GM19351 (cell line): ENCODE measurements around the gene GTF2F1.
"Not testable (repeated sequence)": the region's sequence is repeated elsewhere in the genome, so short reads cannot be mapped to it uniquely, and the experiment has no call there.

Experiments used
- ATAC-seq: cut with Tn5 transposase; IDR thresholded peaks from one replicate; pipeline ENCODE4 v1.9.1; 2021; ENCODE audit warnings: mild to moderate bottlenecking, moderate library complexity; ENCODE audit not compliant: unreplicated experiment

GTF2F1 gene

DNA sequence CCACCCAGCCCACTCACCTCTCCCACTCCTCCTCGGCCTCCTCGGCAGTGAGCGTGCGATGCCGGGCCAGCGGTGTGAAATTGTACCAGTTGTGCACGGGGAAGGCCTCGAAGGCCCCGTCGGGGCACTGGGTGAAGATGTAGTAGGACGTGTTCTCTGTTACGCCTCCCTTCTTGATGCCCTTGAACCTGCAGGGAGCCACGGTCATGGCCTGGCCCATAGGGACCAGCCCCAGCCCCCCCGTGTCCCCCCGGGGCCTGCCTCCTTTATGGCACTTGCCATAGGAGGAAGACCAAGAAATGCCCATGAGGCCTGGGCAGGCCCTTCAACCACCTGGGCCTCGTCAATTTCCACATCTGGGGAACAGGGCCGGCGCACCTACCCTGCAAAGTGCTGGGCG lies 5.6 kb downstream of the GTF2F1 start:
- no peak for ATAC-seq

- no peak for ATAC-seq
Observed at GRCh38 chr19:6384381-6384780, 8.6 kb downstream of the GTF2F1 start.

DNA sequence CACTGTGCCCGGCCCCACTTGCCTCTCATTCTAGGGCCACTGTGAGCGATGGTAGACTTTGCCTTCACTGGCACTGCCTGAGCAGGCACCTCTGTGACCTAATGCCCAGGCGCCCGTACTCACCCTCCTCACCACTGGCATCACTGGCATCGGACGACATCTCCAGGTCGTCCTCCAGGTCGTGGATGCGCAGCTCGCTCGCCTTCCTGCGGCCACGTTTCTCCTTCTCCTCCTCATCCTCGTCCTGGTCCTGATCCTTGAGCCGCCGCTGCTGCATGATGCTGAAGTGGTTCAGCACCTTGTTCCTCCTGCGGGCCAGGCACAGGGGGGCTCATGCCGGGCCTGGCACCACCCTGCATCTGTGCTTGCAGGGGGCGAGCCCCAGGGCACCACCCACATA lies 9.8 kb downstream of the GTF2F1 start:
- ATAC-seq: no peak

DNA sequence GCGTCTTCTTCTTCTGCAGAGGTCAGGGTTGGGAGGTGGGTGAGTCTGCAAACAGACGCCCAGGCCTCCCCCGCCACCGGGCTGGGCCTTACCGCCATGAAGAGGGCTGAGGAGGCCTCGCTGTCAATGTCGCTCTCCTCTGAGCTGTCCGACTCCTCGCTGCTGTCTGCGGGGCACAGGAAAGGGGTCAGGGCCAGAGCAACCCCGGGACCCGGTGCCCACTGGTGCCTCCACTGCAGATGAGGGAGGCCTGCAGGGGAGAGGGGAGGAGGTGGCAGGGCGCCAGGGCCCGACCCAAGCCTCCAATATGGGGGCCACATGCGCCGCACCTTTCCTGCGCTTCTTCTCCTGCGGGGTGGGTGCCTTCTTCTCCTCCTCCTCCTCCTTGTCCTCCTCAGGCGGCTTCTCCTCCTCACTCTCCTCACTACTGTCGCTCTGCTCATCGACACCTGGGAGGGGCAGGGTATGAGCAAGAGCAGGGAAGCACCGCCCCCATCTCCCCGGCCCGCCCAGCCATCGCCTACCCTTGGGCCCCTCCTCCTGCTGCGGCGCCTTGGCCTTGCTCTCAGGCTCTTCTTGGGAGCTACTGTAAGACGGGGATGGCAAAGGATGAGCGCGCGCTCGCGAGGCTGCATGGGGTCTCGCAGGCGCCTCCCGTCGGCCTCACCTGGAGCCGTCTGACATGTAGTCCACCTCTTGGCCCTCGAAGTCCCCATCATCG lies 11.8 kb downstream of the GTF2F1 start:
- no peak for ATAC-seq

GRCh38 chr19:6379744-6380143 lies 13.2 kb downstream of the GTF2F1 start:
- ATAC-seq: no peak

DNA sequence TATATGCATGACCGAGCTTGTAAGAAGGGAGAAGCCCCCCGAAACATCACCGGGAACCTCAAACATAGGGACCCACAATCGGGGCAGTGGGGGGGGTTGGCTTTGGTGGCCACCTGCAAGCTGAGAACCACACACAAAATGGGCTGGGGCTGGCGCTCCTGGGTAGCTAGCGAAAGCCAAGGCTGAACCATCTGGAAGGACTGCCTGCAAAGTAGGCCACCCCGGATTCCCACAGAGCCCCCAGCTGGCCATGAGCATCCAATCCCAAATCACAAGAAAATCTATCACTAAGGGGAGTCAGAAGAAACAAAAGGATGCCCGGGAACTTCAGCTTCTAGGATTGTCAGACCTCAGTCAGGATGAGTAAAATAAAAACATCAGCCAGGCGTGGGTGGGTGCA lies 14.5 kb downstream of the GTF2F1 start:
- ATAC-seq: no peak

GRCh38 chr19:6378041-6378440 lies 14.9 kb downstream of the GTF2F1 start:
- ATAC-seq: no peak

DNA sequence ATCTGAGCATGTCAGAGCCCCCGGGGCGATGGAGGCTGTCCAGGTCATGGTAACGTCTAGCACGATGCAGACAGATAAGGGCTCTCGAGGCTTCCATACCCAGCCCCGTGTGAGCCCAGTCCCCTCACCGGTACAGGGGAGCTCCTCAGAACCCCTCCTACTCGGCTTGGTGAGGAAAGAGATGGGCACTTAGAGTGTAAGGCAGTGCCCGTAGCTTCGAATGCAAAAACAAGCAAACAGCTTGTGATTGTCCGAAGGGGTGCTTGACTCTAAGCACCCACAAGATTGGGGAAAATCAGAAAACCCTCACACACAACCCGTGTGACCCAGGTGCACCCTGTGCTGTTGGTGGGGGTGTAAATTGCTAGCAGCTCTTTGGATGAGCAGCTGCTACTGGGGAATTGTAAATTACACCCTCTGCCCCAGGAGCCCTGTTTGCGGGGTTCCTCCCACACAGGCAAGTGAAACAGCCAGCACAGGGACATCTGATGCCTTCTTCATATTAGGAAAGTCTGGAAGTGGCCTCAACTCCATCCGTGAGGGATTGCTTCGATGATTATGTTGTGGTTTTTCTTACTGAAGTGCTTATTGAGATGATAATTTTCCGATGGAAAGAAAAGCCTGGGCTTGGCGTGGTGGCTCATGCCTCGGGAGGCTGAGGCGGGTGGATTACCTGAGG lies 16.3 kb downstream of the GTF2F1 start:
- no peak for ATAC-seq

DNA sequence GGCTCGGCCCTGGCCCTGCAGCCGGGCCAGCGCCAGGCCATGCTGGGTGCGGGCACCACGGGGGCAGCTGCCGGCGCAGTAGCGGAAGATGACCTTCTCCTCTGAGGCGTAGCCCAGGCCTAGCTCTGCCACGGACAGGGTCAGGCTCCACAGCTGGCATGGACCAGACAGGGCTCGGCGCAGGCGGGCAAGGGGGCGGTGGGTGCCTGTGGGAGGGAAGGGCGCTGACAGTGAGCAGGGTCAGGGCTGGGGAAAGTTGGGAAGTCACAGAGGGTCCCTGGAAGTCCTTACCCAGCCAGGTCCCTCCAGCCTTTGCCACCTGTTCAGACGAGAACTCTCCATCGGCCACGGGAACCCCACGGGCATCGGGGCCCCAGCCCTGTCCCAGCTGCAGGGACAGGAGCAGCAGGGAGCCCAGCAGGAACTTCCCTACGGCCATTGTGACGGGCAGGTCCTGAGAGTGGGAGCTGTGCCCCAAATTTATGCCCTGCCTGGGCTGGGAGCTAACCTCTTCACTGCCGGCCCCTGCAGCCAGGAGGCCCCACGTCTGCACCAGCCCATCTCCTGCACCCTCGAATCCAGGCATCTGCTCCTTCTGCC lies 17.5 kb downstream of the GTF2F1 start, which contains the start of gene PSPN:
PSPN (minus strand) TSS at position 523 of the 600 bp plus-strand sequence; CDS start at position 439, 84 bp downstream.
- no peak for ATAC-seq

GRCh38 chr19:6374711-6375410 lies 18.1 kb downstream of the GTF2F1 start:
- ATAC-seq: no peak

DNA sequence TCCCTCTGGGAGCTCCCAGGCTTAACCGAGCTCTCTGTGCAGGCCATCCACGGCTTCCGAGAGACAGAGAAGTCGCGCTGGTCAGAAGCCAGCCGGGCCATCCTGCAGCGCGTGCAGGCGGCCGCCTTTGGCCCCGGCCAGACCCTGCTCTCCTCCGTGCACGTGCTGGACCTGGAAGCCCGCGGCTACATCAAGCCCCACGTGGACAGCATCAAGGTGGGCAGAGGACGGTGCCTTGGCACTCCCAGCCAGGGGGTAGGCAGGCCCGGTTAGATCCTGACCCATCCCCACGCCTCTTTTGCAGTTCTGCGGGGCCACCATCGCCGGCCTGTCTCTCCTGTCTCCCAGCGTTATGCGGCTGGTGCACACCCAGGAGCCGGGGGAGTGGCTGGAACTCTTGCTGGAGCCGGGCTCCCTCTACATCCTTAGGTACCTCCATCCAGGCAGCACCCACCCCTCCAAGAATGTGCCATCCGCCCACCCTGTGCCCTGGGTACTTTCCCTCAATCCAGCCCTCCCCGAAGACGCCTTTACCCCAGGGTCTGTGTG lies 18.7 kb downstream of the GTF2F1 start:
- ATAC-seq: no peak

GRCh38 chr19:6373813-6374108 lies 19.2 kb downstream of the GTF2F1 start:
- no peak for ATAC-seq

- peak; percentile 53 for ATAC-seq
Observed at GRCh38 chr19:6373096-6373812, 19.7 kb downstream of the GTF2F1 start.

- ATAC-seq: peak; percentile 79
Observed at GRCh38 chr19:6372594-6373095, 20.3 kb downstream of the GTF2F1 start, which contains the start of gene ALKBH7. TSS of gene ALKBH7 (plus strand) at chr19:6372794. CDS start at chr19:6372821, 27 bp downstream.

- no peak for ATAC-seq
Observed at GRCh38 chr19:6364353-6364752, 28.6 kb downstream of the GTF2F1 start.

DNA sequence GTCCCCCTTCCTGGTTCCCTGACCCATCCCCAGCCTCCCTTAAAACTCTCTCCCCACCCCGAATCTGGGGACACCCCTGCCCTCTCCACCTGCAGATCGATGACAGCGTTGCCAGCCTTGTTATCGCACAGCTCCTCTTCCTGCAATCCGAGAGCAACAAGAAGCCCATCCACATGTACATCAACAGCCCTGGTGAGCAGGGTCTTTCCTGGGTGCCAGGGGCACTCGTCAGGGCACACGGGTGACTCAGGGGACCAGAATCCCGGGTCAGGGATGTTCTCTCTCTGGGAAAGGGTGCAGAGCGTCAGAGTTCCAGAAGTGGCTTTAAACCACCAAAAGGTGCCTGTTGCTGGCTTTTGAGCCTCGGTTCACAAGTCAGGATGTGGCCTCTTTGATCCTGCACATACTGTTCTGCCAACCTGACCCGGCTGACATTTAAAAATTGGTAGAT lies 30.6 kb downstream of the GTF2F1 start:
- ATAC-seq: no peak

GRCh38 chr19:6362027-6362350 lies 31.0 kb downstream of the GTF2F1 start:
- no peak for ATAC-seq

DNA sequence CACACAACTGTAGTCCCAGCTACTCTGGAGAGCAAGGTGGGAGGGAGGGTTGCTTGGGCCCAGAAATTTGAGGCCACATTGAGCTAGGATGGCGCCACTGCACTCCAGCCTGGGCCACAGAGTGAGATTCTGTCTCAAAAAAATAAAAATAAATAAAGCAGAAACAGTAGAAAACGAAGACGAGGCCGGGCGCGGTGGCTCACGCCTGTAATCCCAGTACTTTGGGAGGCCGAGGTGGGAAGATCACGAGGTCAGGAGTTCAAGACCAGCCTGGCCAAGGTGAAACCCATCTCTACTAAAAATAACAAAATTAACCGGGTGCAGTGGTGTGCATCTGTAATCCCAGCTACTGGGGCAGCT lies 32.1 kb downstream of the GTF2F1 start:
- not testable (repeated sequence) for ATAC-seq

DNA sequence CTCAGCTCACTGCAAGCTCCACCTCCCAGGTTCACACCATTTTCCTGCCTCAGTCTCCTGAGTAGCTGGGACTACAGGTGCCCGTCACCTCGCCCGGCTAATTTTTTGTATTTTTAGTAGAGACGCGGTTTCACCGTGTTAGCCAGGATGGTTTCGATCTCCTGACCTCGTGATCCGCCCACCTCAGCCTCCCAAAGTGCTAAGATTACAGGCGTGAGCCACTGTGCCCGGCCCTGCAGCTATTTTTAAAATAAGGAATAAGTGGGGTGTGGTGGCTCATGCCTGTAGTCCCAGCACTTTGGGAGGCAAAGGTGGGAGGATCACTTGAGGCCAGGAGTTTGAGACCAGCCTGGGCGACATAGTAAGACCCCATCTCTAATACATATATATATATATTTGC lies 32.5 kb downstream of the GTF2F1 start:
- not testable (repeated sequence) for ATAC-seq

- ATAC-seq: no peak
Observed at GRCh38 chr19:6359568-6360341, 33.2 kb downstream of the GTF2F1 start.
